ENCODE data around the gene TRPC4AP.

Gene TRPC4AP

DNA sequence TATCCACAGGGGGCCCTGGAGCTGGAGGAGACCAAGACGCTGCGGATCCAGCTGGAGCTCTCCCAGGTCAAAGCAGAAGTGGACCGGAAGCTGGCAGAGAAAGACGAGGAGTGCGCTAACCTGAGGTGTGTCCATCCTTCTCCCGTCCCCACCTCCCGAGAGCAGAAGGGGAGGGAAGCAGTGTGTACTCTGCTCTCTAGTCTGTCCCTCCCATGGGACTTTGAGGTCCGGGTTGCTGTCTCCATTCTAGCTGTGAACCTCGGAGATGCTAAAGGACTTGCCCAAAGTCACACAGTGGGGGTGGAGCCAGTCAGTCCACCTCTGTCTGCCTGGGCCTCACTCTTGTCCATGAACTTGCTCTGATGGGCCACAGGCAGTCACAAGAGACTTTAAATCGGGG, 92.8 kb downstream of the TRPC4AP start:
- DNase-seq: no peak

DNA sequence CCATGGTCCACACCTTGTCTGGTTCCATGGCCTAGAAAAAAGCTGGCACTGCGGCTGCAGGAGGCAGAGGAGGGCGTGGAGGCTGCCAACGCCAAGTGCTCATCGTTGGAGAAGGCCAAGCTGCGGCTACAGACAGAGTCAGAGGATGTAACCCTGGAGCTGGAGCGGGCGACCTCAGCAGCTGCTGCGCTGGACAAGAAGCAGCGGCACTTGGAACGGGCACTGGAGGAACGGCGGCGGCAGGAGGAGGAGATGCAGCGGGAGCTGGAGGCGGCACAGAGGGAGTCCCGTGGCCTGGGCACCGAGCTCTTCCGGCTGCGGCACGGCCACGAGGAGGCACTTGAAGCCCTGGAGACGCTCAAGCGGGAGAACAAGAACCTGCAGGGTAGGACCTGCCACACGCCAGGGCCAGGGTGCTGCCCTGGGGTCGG, 93.6 kb downstream of the TRPC4AP start:
- no peak for DNase-seq

DNA sequence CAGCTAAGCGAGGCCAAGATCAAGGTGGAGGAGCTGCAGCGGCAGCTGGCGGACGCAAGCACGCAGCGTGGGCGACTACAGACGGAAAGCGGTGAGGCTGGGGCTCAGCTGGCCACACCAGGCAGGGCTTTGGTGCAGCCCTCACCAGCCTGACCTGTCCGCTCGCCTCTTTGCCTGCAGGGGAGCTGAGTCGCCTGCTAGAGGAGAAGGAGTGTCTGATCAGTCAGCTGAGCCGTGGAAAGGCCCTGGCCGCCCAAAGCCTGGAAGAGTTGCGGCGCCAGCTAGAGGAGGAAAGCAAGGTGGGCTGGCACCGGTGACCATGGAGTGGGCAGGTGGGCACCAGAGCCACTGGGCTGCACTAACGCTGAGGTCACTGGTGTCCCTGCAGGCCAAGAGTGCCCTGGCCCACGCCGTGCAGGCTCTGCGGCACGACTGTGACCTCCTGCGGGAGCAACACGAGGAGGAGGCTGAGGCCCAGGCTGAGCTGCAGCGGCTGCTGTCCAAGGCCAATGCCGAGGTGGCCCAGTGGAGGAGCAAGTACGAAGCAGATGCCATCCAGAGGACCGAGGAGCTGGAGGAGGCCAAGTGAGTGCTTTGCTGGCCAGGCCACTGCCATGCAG, 94.2 kb downstream of the TRPC4AP start:
- no peak for DNase-seq

DNA sequence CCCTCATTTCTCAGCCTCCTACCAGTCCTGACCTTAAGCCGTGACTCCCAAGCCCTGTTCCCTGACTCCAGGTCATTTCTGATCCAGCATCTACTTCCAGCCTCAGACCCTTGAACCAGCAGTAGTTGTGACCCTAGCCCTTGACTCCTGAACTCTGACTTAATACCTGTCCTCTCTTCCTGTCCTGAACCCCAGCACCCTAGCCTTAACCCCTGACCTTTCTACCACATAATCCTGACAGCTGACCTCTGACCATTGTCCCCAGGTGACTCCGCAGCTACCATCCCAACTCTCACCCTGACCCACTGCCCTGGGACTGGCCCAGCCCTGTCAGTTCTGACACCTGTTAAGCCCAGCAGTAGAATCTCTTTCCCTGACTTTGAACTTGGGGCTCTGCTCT, 94.8 kb downstream of the TRPC4AP start:
- DNase-seq: no peak

DNA sequence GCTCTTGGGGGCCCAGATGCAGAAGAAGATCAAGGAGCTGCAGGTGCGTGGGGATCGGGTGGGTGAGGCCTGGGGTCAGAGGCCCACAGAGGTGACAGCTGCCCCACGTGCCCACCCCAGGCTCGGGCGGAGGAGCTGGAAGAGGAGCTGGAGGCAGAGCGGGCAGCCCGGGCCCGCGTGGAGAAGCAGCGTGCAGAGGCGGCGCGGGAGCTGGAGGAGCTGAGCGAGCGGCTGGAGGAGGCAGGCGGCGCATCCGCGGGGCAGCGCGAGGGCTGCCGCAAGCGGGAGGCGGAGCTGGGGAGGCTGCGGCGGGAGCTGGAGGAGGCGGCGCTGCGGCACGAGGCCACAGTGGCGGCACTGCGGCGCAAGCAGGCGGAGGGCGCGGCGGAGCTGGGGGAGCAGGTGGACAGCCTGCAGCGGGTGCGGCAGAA, 95.5 kb downstream of the TRPC4AP start:
- no peak for DNase-seq

DNA sequence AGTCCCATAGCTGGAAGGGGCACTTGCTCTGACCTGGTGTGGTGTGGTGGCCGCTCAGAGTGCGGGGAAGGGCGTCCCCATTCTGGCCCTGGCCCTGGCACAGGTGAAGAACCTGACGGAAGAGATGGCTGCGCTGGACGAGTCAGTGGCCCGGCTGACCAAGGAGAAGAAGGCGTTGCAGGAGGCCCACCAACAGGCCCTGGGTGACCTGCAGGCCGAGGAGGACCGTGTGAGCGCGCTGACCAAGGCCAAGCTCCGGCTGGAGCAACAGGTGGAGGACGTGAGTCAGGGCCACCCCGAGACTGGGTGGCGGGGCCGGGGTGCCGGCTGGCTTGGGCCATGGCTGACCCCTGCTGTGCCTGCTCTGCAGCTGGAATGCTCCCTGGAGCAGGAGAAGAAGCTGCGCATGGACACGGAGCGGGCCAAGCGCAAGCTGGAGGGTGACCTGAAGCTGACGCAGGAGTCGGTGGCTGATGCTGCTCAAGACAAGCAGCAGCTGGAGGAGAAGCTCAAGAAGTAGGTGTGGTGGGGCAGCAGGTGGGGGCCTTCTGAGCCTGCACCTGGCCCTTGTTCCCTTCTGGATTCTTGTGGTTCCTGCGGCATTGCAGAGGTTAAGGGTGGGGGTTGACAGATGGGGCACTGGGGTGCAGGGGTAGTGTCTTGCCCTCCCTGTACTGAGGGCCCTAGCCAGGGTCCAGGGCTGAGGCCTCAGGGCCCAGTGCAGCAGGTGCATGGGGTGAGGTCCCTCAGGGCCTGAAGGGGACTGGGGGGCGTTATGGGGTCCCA, 96.2 kb downstream of the TRPC4AP start:
- no peak for DNase-seq

DNA sequence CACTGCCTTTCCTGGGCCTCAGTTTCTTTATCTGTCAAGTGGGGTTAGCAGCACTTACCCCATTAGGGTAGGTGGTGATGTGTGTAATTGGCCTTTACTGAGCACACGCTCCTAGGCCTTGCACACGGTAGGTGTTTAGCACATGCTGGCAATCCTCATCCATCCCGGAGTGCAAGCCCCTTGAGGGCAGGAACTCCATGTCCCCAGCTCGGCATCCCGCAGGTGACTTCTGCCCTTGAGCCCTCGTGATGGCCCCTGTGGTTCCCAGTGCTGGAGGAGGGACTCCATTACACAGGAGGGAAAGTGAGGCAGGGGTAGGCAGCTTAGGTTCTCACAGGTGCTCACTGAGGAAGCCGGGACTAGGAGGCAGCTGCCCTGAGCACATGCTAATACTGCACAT, 96.9 kb downstream of the TRPC4AP start:
- DNase-seq: no peak

DNA sequence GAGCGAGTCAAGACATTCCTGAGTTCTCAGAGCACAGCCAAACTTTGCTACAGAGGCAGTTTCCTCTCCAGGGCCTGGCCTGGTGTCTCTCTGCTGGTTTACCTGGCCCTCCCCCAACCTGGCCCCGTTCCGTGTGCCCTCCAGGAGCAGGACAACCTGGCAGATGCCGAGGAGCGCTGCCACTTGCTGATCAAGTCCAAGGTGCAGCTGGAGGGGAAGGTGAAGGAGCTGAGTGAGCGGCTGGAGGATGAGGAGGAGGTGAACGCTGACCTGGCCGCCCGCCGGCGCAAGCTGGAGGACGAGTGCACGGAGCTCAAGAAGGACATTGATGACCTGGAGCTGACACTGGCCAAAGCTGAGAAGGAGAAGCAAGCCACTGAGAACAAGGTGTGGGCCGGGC, 97.4 kb downstream of the TRPC4AP start:
- no peak for DNase-seq

DNA sequence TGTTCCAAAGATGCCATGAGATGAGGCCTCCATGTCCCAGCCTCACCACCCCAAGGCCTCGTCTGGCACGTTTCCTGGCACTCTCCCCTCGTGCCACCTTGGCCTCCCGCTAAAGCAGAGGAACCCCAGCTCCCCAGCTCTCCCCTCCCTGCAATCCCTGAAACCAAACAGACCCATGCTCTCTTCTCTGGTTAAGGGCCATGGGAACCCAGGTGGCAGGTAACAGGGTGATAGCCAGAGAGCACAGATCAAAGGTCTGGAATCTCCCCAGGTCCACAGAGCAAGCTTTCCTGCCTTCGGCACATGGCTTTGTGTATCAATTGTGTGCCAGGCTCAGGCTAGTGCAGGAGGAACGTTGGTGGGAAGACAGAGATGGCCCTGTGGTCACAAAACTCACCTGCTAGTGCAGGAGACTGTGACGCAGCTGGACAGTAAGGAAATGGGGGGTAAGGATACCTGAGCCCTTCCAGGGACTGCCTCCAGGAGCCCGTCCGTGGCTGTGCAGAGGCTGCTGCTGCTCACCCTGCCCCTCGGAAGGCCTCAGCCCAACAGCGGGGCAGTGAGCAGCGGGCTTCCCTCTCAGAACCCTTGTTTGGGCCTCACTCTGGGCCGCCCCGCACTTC, 98.0 kb downstream of the TRPC4AP start:
- DNase-seq: no peak

DNA sequence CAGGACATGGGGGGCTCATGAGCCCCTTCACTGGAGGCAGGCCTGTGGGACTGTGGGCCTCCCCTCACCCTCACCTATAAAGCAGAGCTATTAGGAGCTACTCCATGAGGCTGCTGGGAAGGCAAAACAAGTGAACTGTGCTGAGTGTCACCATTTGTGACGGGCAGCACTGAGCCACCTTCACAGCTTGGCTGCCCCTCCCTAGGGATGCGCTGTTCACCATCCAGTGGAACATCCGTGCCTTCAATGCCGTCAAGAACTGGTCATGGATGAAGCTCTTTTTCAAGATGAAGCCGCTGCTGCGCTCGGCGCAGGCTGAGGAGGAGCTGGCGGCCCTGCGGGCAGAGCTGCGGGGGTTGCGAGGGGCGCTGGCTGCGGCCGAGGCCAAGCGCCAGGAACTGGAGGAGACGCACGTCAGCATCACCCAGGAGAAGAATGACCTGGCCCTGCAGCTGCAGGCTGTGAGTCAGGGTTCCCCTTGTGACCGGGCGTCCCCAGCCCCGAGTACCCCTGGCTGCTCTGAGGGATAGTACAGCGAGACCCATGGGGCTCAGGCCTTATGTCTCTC, 98.6 kb downstream of the TRPC4AP start:
- no peak for DNase-seq

DNA sequence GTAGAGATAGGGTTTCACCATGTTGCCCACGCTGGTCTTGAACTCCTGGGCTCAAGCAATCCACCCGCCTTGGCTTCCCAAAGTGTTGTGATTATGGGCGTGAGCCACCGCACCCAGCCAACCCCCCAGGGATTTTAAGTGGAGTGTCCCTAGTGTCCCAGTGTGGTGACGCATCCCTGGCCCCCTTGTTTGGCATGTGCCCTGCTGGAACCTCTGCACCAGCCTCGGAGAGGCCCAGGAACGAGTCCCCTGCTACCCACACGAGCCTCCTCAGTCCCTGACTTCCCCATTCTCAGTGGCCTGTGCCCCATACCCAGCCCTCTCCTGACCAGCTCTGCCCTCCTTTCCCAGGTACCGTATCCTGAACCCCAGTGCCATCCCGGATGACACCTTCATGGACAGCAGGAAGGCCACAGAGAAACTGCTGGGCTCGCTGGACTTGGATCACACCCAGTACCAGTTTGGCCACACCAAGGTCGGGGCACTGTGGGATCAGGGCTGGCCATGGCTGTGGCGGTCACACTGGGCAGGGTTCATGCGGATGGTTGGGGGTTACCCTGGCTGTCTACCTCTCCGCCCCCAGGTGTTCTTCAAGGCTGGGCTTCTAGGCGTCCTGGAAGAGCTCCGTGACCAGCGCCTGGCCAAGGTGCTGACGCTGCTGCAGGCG, 99.7 kb downstream of the TRPC4AP start:
- DNase-seq: no peak

DNA sequence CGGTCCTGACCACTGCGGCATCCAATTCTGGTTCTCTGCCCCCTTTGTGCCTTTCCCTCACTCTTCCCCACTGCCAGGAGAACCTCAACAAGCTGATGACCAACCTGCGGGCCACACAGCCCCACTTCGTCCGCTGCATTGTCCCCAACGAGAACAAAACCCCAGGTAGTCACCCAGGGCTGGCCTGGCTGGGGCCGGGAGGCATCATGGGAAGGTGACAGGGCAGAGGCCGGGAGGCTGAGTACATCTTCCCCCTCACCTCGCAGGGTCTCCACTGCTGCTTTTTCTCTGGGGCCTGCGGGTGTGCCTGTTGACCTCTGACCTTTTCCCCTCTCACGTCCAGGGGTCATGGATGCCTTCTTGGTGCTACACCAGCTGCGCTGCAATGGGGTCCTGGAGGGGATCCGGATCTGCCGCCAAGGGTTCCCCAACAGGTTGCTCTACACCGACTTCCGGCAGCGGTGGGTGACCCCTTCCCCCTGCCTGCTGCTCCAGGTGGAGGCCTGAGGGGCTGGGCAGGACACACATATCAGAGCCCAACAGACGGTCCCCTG, 101.9 kb downstream of the TRPC4AP start:
- DNase-seq: no peak

DNA sequence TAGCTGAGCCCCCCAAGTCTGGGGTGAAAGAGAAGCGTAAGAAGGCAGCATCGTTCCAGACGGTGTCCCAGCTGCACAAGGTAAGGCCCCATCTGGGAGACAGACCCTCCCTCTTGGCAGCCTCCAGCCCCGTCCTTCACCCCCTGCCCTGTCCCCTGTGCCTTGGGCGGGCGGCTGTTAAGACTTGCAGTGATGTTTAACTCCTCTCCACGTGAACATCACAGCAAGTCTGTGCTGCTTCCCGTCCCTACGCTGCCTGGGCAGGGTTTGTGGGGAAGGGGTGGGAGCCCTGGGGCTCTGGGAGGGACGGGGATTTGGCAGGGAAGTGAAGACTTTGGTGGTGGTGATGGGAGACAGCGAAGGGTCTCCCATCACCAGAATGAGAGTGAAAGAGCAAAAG, 102.4 kb downstream of the TRPC4AP start:
- DNase-seq: no peak

DNA sequence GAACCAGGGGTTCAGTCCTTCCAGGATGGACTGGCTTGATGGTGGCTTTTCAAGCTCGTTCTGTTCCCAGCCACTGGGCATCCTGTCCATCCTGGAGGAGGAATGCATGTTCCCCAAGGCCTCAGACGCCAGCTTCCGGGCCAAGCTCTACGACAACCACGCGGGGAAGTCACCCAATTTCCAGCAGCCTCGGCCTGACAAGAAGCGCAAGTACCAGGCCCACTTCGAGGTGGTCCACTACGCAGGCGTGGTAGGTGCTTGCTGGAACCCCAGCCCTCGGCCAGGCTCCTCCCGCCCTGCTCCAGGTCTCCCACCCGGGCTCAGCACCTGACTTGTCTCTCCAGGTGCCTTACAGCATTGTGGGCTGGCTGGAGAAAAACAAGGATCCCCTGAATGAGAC, 102.9 kb downstream of the TRPC4AP start:
- no peak for DNase-seq

DNA sequence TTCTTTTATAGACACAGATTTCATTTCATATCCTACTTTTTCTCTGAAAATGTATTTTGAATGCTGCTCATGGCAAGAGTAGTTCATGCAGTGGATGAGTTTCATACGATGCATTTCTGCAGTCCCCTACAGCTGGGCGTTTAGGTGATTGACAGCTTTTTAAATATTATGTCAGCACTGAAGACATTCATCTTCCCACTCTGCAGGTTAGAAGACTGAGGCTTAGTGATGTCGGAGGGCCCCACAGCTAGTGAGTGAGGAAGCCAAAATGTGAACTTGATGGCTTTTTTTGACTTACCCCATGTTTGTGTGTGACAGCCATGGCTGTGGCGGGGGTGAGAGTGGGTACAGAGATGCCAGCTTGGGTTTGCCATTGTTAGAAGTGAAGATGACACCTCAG, 103.5 kb downstream of the TRPC4AP start:
- DNase-seq: no peak

DNA sequence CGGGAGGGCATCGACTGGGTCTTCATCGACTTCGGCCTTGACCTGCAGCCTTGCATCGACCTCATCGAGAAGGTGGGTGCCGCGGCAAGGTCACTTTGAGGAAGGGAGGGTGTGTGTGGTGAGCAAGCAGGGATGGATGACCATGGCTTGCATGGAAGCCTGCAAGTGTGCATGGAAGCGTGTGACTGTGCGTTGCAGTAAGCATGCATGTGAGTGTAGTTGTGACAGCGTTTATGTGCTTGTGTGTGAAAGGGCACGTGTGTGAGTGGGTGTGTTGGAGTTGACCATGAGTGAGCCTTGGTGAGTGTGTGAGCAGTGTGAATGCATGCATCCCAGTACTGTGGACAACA, 104.4 kb downstream of the TRPC4AP start:
- DNase-seq: no peak

DNA sequence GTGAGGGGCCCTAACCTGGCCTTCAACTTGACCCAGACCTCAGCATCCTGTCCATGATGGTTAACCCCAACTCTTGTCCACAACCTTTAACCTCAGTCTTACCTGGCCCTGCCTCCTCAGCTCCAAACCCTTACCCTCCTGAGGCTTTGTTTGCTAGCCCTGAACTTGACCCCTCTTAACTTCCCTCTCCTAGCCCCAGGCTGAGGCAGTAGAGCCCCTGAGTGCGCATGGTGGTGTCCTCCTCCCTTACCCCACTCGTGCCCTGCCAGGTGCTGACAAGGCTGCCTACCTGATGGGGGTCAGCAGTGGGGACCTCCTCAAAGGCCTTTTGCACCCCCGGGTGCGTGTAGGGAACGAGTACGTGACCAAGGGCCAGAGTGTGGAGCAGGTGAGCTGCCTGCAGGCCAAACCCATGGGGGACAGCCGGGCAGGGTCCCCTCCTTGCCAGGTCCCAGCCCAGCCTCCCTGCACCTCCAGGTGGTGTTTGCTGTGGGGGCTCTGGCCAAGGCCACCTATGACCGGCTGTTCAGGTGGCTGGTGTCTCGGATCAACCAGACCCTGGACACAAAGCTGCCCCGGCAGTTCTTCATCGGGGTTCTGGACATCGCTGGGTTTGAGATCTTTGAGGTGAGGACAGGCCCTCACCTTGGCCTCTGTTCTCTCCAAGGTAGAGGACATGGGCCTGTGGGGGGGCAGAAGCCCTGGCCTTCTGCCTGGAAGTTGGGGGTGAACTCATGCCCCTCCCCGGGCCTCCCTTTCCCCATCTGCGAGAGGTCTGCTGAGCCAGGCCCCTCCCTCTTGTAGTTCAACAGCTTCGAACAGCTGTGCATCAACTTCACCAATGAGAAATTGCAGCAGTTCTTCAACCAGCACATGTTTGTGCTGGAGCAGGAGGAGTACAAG, 105.1 kb downstream of the TRPC4AP start:
- DNase-seq: no peak

DNA sequence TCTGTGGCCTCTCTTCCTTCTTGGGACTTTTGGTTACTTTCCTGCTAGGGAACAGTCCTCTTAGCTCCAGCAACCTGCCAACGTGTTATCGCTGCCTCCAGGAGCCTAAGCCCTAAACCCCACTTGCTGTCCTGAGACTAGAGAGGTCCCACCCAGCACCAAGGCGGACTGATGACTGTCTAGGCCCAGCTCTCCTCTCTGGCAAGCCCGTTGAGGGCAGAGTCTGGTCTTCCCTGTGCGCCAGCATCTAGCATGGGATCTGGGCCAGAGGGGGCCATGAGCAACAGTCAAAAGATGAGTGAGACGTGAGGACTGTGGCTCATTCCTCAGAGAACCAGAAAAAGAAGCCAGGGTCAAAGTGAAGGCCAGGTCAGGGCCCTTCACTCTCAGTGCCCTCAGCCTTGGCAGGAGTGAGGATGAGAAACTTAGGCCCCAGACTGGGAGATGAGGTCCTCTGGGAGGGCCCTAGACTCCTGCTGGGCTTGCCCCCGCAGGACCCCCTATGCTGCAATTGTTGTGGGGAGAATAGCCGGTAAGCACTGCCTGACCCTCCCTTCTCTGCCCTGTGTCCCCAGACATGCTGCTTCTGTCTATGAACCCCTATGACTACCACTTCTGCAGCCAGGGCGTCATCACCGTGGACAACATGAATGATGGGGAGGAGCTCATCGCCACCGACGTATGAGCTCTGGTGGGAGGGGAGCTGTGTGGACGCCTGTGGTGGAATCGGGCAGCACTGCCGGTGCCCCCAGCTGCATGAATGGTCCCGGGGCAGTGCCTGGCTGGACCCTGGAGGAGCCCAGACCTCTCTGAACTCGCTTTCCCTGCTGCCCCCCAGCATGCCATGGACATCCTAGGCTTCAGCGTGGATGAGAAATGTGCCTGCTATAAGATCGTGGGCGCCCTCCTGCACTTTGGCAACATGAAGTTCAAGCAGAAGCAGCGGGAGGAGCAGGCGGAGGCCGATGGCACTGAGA, 106.0 kb downstream of the TRPC4AP start:
- DNase-seq: no peak

DNA sequence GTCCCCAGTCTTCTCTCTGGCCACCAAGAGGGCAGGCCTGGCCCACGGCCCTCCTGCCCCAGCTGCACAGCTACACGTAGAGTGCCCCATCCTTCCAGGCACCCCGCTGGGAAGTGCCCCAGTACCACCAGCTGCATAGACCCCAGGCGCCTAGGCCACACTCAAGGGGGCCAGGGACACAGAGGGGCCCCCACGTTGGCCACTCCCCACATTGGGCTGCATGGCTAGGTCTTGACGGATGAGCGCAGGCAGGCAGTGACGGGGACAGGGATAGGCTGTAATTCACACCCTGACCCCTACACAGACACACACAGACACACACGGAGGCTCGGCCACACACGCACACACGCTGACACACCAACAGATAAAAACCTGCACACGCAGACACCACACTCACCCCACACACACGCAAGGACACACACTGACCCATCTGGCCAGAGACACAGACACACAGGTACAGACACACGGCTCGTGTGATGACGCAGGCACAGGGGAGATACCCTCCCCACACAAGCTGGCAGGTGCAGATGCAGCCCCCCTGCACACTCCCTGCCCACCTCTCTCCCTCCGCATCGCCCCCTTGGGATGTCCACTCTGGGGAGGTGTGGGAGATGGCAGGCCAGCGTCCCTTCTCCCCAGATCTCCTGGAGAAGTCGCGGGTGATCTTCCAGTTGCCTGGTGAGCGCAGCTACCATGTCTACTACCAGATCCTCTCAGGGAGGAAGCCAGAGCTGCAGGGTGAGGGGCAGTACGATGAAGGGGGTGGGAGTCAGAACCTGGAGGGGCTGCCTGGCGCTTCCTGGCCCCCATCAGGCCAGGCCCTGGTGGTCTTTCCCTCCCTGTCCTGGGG, 106.9 kb downstream of the TRPC4AP start:
- no peak for DNase-seq

DNA sequence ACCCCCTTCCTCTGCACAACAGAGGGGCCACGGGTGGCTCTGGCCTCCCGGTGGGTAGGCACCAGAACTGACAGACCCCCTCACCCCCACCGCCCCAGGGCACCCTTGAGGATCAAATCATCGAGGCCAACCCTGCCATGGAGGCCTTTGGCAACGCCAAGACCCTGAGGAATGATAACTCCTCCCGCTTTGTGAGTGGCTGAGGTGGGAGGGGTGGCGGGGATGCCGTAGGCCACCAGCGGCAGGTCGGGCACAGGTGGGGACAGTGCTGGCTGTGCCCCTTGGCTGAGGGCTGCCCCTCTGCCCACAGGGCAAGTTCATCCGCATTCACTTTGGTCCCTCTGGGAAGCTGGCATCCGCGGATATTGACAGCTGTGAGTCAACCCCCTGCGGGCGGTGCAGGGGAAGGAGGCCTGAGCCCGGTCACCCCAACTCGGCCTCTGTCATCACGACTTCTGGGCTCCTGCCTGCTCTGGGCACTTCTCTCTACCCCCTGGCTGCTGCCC, 107.8 kb downstream of the TRPC4AP start:
- DNase-seq: no peak

Measured in CD4-positive, alpha-beta T cell treated with Interleukin-17A for 1 hour (primary cell).